HG02623 (cell line): Measurements from ENCODE around the gene PJVK.
"Not testable (repeated sequence)": the region's sequence is repeated elsewhere in the genome, so short reads cannot be mapped to it uniquely, and the experiment has no call there.

ENCODE experiments used
- ATAC-seq: cut with Tn5 transposase; IDR thresholded peaks from one replicate; pipeline ENCODE4 v1.9.1; 2021; ENCODE audit warnings: moderate library complexity; ENCODE audit not compliant: unreplicated experiment

Gene PJVK, protein sequence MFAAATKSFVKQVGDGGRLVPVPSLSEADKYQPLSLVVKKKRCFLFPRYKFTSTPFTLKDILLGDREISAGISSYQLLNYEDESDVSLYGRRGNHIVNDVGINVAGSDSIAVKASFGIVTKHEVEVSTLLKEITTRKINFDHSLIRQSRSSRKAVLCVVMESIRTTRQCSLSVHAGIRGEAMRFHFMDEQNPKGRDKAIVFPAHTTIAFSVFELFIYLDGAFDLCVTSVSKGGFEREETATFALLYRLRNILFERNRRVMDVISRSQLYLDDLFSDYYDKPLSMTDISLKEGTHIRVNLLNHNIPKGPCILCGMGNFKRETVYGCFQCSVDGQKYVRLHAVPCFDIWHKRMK

DNA sequence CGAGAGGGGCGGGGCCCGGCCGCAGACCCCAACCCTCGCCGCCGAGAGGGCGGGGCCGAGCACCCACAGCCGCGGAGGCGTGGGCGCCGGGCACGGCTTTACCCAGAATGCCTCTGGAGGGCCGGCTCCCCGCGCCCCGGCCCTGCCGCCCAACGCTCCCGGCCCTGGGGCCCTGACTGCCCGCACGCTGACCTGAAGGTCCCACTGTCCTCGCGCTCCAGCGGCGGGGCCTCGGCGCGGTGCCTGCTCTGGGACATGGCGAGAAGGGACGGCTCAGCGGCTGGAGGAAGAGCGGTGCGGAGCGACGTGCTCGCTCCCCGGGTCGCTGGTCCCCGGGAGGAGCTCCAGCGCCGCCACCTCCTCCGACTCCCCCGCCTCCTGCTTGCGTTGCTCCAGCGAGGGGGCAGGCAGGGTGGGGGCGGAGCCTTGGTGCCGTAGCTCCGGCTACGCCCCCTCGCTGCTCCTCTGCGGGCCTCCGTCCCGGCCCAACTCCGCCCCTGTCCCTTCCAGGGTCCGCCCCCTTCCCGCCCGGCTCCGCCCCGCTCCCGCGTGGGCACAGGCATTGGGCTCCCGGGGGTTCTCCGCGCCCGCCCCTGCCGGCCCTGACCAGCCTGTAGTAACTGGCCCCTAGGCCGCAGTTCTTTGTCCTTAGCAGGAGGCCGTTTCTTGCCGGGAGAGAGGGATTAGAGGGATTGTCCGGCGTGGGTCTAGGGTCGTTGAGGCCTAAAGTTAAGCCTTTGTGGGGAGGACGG, at the start of gene PJVK, which contains the start of gene PRKRA:
TSS of gene PJVK (plus strand) at position 605 of the 752 bp plus-strand sequence. CDS start 2,032 bp downstream, outside the sequence.
TSS of gene PRKRA (minus strand) at position 402 of the 752 bp plus-strand sequence. CDS start at position 257, 145 bp downstream.
- ATAC-seq = peak; percentile 76

DNA sequence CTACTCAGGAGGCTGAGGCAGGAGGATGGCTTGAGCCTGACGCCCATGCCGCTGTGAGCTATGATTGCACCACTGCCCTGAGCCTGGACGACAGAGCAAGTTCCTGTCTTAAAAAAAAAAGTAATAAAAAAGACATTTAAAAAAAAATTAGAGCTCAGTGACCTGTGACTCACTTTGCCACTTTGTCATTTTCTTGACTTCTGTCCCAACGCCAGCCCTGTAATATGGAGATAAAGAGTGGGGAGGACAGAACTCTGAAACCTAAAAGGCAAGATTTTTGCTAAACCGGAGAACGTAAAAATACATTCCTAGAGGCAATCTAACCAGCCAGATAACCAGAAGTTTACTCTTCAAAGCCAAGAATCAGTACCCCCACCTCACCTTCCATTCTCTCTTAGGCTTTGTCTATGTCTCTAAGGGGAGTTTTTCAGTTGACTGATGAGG, 49.2 kb upstream of the PJVK start:
- no peak for ATAC-seq

DNA sequence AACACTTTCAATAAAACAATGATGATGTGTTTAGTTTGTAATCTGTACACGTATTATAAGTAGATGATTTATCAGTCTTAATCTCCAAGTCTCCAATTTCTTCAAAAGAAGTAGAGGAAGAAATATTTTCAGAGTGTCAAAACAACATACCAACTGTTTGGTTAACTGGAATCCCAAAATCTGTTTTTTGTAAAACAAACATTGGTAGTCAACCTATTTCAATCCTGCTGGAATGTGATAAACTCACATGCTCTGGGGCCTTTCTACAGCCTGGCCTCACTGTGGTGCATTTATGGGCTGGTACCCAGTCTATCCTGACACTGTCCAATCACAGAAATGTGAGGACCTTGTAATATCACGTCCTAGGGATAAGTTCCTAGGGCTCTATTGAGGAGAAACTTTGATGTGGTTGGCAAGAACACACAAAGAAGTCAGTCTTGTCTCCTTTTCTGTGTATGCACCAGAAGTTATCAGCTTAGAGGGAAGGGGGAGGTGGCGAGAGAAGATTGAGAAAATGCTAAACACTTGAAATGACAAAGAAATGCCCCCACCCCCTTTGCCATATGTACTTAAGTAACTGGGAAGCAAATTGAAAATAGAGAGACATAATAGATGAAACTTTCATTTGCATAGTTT, 47.4 kb upstream of the PJVK start:
- ATAC-seq = peak; percentile 23

DNA sequence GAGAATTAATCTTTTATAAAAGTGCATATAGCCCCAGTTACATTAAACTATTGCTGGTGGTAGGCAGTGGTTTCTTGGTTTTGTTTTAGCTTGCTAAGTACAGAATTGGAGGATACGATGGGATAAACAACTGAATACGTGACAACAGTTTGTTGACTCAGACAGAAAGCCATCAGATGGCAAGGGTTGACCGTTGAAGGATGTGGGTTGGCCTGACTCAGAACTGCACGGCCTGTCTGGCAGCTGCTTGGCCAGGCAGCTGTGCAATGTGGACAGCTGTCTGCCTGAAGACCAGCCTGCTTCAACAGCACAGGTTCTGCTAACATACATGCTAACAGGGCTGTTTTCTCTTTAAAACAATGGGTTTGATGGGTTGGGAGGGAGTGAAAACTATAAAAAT, 46.8 kb upstream of the PJVK start:
- ATAC-seq = peak; percentile 99

DNA sequence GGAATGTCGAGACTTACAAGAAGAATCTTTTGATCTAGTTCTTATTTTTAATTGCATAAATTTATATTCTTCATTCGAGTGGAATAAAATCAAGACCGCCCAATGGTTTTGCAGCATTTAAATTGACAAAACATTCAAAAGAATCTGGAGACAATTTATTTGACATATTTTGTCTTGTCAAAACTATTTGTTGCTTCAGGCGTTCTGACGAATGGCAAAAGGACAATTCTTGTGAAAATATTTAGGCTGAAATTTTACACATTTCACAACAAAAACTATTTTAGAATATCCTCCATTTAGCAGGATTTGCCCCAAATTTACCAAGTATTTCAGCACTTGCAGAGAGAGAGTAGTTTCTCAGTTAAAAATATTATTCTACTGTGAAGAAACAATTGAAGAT, 41.9 kb upstream of the PJVK start:
- no peak for ATAC-seq

DNA sequence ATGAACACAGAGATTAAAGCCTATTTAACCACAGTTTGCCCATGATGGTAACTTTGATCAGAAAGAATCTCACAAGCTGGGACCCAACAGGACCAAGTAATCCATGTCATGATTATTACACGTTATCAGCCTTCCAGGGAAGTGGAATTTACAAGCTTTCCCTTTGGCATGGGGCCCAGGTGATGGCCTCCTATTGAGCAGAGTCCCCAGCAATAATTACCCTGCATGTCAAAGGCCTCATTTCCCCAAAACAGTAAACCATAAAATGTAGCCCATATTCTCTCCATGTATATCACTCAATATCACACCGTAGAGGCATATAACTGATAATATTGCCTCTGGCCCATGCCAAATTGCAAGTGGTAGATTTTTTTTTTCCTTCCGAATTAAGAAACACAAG, 39.1 kb upstream of the PJVK start:
- no peak for ATAC-seq

DNA sequence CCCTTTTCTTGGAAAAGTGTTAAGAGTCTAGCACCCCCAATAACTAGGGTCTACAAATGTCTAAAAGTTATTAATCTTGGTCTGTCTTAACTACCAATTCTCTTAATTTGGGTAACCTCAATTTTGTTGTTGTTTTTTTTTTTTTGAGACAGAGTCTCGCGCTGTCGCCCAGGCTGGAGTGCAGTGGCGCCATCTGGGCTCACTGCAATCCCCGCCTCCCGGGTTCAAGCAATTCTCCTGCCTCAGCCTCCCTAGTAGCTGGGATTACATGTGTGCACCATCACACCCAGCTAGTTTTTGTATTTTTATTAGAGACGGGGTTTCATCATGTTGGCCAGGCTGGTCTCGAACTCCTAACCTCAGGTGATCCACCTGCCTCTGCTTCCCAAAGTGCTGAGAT, 38.7 kb upstream of the PJVK start:
- not testable (repeated sequence) for ATAC-seq

DNA sequence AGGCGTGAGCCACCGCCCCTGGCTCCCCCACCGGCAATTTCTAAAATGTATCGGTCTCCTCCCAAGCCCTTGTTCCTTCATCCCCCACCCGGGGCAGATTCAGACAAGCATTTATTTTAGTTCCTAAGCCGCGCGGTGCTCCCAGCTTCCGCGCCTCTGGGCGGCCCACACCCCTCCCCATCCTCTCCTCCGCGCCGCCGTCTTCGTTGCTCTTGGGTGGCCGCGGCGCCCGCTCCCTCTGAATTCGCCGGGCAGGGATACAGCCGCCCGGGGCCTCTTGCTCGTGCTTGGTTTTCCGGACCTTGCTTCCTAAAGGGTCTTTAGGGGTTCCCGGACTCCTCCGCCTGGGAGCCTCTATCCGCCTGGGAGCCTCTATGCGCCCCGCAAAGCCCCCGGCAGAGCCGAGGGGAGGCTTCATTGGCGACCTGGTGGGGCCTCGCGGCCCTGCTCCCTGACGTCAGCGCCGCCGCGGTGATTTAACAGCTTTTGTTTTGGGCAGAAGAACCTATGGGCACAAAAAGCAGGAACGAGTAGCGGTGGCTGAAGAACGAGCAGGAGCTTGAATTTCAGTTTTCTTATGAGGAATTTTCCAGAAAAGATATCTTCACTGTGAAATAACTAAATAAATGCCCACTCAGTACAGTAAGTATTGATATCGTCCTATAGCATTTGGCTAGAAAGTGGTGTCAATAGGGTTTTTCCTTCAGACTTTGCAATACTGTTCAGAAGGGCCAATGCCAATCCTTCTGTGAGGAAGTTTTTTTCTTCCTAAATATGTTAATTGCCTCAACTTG, 37.5 kb upstream of the PJVK start:
- ATAC-seq = peak; percentile 72

DNA sequence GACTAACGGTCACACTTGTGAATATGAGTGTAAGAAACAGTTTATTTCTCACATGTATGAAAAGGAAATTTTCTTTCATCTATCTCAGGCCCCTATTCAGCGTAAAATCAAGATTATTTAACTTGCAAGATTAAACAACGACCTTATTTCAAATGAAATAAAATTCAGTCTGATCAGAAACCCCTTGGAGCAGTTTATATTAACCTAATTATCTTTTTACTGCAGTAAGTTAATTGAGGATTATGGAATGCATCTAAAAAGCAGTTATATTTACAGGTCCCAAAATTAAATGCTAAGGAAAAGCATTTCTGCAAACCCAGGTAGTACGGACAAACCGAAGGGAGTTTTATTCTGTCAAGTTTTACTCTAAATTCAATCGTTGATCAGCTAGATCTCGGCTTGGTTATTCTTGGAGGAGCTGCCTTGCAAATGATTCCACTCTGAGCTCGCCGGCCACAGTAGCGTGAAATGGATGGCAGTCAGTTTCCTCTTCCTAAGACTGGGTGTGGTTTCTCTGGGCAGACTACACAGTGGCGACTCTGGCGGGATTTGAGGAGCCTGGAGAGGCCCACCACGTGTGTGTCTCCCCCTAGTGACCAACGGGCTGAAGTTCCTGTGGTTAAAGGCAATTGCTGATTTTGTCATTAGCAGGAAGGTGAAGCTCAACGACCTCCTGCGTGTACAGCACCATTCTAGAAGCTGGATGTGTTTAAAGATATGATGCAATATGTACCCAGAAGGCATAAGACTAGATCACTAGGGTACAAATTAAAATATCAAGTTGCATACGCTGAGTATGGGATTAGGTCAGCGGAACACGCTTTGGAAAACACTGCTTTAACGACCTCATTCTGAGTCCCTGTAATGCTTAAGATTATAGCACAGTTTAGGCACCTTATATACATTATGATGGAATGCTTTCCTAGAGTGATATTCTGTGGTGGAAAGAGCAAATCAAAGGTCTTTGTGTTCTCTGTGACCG, 36.6 kb upstream of the PJVK start:
- peak; percentile 78 for ATAC-seq

DNA sequence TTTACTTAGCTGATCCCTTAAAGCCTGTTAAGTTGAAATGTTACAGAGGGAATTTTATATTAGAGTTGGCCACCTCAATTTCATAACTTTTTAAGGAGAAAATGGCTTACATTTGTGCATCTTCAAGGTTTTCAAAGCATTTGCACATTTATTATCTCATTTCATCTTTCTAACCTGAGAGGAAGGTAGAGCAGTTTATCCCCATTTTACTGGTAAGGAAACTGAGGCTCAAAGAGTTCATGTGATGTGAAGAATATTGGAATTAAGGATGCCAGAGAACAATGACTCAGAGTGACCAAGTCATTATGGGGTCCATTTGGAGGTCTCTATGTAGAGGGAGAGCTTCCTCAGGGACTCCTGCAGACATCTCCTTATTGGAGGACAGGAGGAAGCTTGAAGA, 35.2 kb upstream of the PJVK start:
- no peak for ATAC-seq

DNA sequence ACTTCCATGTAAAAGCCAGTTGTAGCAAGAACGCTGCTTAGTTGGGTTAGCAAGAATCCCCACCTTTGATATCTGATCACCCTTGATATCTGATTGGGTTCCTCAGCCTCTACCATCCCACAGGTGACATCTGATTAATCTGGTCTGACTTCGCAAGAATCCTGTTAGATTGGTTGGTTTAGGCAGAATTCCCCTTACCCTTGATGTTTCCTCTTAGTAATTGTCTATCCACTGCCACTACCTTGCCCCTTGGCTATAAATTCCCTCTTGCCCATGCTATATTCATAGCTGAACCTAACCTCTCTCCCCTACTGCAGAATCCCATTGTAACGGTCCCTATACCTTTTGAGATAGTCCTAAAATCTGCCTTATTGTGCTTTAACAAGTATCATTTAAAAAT, 33.3 kb upstream of the PJVK start:
- ATAC-seq = no peak

DNA sequence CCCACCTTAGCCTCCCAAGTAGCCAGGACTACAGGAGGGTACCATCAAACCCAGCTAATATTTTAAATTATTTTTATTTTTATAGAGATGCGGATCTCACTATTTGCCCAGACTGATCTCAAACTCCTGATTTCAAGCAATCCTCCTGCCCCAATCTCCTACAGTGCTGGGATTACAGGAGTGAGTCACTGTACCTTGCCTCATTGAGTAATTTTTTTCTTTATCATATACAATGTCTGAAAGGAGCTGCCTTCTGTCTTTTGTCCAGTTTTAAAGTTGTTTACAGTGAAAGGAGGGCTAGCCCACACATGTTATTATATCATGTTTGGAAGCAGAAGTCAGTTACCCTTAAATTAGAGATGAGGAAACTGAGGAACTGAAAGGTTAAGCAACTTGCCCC, 32.8 kb upstream of the PJVK start:
- no peak for ATAC-seq

DNA sequence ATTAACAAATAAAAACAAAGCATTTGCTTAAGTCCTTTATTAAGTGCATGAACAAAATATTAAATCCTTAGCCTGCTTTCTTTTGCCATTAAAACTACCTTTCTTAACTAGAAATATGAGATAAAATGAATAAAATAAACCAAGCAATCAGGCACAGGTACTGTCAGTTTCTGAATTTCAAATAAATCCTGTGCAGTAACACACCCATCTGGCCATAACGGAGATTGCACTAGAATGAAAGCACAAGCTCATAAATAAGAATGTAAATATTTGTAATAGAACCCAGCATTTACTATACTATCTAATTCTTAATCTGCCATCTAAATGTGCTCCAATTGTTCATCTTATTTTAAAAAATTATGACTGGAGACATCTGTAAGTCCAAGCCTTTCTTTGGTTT, 32.1 kb upstream of the PJVK start:
- ATAC-seq = no peak

DNA sequence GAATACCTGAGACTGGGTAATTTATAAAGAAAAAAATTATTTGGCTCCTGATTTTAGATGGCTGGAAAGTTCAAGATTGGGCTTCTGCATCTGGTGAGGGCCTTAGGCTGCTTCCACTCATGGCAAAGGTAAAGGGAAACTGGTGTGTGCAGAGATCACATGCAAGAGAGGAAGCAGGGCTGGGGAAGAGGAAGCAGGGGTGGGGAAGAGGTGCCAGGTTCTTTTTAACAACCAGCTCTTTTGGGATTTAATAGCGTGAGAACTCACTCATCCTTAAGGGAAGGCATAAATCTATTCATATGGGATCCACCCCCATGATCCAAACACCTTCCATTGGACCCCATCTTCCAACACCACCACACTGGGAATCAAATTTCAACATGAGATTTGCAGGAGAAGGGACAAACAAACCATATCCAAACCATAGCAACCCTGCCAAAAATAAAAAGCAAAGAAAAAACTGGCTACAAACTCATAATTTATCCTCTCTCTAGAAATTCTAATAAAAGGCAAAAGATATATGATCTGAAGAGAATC, 30.6 kb upstream of the PJVK start:
- ATAC-seq = no peak

DNA sequence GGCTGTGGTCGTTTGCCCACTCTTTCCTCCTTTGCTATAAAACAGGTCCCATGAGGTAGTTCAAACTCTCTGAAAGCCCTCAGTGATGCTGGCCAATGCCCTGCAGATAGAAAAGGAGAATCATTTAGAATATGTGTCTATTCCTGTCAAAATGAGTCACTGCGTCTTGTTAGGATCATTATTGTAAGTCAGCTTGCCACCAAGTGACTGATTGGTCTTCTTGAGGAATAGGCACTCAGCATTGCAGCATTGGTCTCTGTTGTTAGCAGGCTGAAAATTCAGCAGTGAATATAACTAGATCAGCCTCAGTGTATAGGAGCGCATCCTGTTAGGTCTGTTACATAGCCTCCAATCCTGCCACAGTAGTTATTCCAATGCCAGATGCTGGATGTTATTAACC, 29.1 kb upstream of the PJVK start:
- no peak for ATAC-seq

DNA sequence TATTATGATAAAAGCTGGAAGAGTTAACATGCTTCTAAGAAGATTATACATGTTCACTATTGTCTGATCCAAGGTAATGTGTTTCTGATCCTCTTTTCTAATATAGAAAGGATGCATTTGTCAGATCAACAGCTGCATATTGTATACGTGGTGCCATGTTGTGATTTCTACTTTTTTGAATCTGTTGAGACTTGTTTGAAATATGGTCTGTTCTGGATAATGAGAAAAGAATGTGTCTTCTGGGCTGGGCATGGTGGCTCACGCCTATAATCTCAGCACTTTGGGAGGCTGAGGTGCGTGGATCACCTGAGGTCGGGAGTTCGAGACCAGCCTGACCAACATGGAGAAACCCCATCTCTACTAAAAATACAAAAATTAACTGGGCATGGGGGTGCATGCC, 27.4 kb upstream of the PJVK start:
- ATAC-seq = not testable (repeated sequence)

DNA sequence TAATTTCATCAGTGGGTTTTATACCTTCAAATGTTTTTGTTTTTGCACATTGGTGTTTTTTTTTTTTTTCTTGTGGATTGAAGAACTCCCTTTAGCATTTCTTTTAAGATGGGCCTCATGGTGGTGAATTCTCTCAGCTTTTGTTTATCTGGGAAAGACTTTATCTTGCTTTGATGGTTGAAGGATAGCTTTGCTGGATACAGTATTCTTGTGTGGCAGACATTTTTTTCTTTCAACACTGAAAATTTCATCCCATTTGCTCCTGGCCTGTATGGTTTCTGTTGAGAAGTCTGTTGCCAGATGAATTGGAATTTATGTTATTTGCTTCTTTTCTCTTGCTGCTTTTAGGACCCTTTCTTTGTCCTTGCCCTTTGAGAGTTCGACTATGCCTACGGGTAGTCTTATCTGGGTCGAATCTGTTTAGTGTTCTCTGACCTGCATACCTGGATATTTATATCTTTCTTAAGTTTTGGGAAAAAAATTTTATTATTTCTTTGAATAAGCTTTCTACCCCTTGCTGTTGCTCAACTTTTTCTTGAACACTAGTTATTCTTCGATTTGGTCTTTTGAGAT, 25.8 kb upstream of the PJVK start:
- no peak for ATAC-seq

DNA sequence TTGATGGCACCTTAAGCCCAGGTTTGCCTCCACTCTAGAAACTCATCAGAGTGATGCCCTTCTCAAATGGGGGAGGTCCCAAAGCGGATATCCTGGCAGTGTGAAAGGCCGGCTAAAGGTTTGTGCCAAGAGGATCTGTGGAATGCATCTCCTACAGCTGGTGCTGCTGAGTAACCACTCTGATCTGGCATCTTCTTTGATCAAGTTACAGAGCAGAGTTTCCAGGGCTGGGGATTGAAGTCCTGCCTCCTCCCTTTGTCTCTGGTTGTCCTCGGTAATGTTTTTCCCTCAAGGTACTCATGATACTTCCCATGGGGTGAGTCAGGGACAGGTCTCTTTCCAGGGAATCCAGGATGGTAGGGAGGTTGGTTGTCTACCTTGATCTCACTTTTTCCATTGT, 24.8 kb upstream of the PJVK start:
- no peak for ATAC-seq

DNA sequence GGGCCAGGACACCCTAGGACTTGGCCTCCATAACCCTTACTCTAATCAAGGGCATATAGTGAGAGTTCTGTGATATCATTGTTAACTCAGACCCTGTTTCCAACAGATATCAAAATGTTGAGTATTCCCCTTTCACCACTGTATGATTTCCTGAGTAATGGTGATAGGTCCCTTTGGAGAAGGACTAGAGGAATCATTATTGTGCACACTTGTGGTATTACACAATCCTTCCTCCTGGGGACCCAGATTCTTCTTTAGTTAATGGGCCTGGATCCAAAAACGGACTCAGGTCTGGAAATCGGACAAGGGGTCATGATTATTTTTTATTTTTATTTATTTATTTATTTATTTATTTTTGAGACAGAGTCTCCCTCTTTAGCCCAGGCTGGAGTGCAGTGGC, 23.7 kb upstream of the PJVK start:
- no peak for ATAC-seq
